Subcutaneous adipose tissue (tissue), 4 donors: ENCODE data around the gene CRIP2. TPM values are rescaled to one million over a fixed set of nuclear protein-coding genes. Genes with fewer than 3 reads are reported as not detected.

Experiments used
- CTCF ChIP-seq: fragments of 450-650 bp; IDR thresholded peaks from one replicate; pipeline ENCODE4 v1.5.1; 2016; ENCODE audit warnings: low read depth, mild to moderate bottlenecking, control low read depth, antibody characterized with exemption, moderate library complexity
- total RNA-seq, 4 donors: library from RNA; depleted of rRNA; stranded (reverse); fragments of >200 nt; gene quantifications; one replicate each; pipeline ENCODE4 v1.1.0, GENCODE V29; 2016

Gene CRIP2
- total RNA-seq, 4 donors from 2014 or later, result 24.1 to 84.0 (median 44.6) TPM

- TF ChIP-seq CTCF, result no peak
These were observed 35.4 kb upstream of the CRIP2 start for GRCh38 chr14:105439179-105439578.

GRCh38 chr14:105439710-105440553, 34.7 kb upstream of the CRIP2 start:
- no peak for TF ChIP-seq CTCF

GRCh38 chr14:105440554-105440900, 34.1 kb upstream of the CRIP2 start:
- TF ChIP-seq CTCF, result no peak

- TF ChIP-seq CTCF, result no peak
These were observed 33.6 kb upstream of the CRIP2 start for GRCh38 chr14:105440992-105441391.

- TF ChIP-seq CTCF, result no peak
These were observed 32.5 kb upstream of the CRIP2 start for GRCh38 chr14:105442125-105442524.

GRCh38 chr14:105442834-105443233, 31.8 kb upstream of the CRIP2 start:
- TF ChIP-seq CTCF, result no peak

GRCh38 chr14:105444859-105445258, 29.8 kb upstream of the CRIP2 start:
- no peak for TF ChIP-seq CTCF
